ENCODE data around the gene CFD.
A peak's percentile ranks its signal among the peaks of the same experiment; 100 is the strongest.

Gene CFD

GRCh38 chr19:810883-811489 lies 48.5 kb upstream of the CFD start:
- Histone ChIP-seq H3K4me3 (ENCODE audit: low read depth, low read length) (no peak overlapping the region), H3K36me3 (ENCODE audit: control insufficient read depth in 2 of 2, insufficient read depth in 1 of 2, low read length in 2 of 2) (peaks cover 28 to 72% of the 10 kb centered on the region in 2 experiments; a peak in 2 of 3 replicates), H3K9me3 (ENCODE audit: control insufficient read depth, insufficient read depth, low read depth, low read length) (no peaks in the 10 kb centered on the region), H3K27ac (ENCODE audit: extremely low read depth, low read depth, low read length) (peak overlapping the region; percentile 24; the same call in 1 of the 2 replicates), H3K4me1 (ENCODE audit: control insufficient read depth, insufficient read depth, low read length) (no peaks in the 10 kb centered on the region)
- CTCF ChIA-PET, result interaction anchor here (0.6 to 1.2 kb wide), 2 partner anchors 27 to 66 kb away, joined by 3 read pairs; no protein-coding TSS in a partner anchor
- POLR2A ChIA-PET, result interaction anchor here (1.1 kb wide), 1 partner anchor 10 kb away, joined by 5 read pairs; no protein-coding TSS in a partner anchor
- TF ChIP-seq PATZ1 (tag by site-specific recombination; IDR thresholded peaks at IDR 0.05), result peak; percentile 30; the same call in 1 of the 2 replicates
- TF ChIP-seq ZNF449 (tag by site-specific recombination; IDR thresholded peaks at IDR 0.05), result no peak

GRCh38 chr19:811506-812048 lies 47.9 kb upstream of the CFD start:
- CTCF ChIA-PET, result no interaction called here
- Histone ChIP-seq H3K4me3 (ENCODE audit: low read depth, low read length) (no peak overlapping the region), H3K4me1 (ENCODE audit: control insufficient read depth, insufficient read depth, low read length) (no peaks in the 10 kb centered on the region), H3K27ac (ENCODE audit: extremely low read depth, low read depth, low read length) (no peak overlapping the region), H3K36me3 (ENCODE audit: control insufficient read depth in 2 of 2, insufficient read depth in 1 of 2, low read length in 2 of 2) (peaks cover 33 to 66% of the 10 kb centered on the region in 2 experiments; a peak in 2 of 3 replicates), H3K9me3 (ENCODE audit: control insufficient read depth, insufficient read depth, low read depth, low read length) (no peaks in the 10 kb centered on the region)
- POLR2A ChIA-PET, result no interaction called here
- TF ChIP-seq ZNF239 (tag by site-specific recombination; IDR thresholded peaks at IDR 0.05), result no peak
- 0 out of 2 replicates have a peak, but pooled peaks have one; percentile 28 for TF ChIP-seq PRDM6 (tag by site-specific recombination; IDR thresholded peaks at IDR 0.05)
- TF ChIP-seq PATZ1 (tag by site-specific recombination; IDR thresholded peaks at IDR 0.05), result 0 out of 2 replicates have a peak, but pooled peaks have one; percentile 5

- Histone ChIP-seq H3K36me3 (ENCODE audit: control insufficient read depth in 2 of 2, insufficient read depth in 1 of 2, low read length in 2 of 2) (peaks cover 33 to 60% of the 10 kb centered on the region in 2 experiments; a peak in 2 of 3 replicates), H3K4me3 (ENCODE audit: low read depth, low read length) (no peak overlapping the region), H3K4me1 (ENCODE audit: control insufficient read depth, insufficient read depth, low read length) (no peaks in the 10 kb centered on the region), H3K27ac (ENCODE audit: extremely low read depth, low read depth, low read length) (no peak overlapping the region), H3K9me3 (ENCODE audit: control insufficient read depth, insufficient read depth, low read depth, low read length) (no peaks in the 10 kb centered on the region)
- ChIA-PET POLR2A (no interaction called here), CTCF (interaction anchor here (0.6 kb wide), 1 partner anchor 41 kb away, joined by 3 read pairs; no protein-coding TSS in a partner anchor)
- TF ChIP-seq ZSCAN4 (tag by site-specific recombination; IDR thresholded peaks at IDR 0.05) (no peak), ZNF639 (tag by site-specific recombination; IDR thresholded peaks at IDR 0.05) (no peak), ZNF488 (tag by site-specific recombination; IDR thresholded peaks at IDR 0.05) (no peak), ZNF416 (tag by site-specific recombination; IDR thresholded peaks at IDR 0.05) (no peak), KLF8 (tag by site-specific recombination; IDR thresholded peaks at IDR 0.05) (peak; percentile 38; the same call in 1 of the 2 replicates)
Observed at GRCh38 chr19:812049-812746, 47.3 kb upstream of the CFD start.
